ENCODE data around the gene EFNA5.

GRCh38 chr5:107700481-107700880 lies 29.7 kb upstream of the EFNA5 start:
- TF ChIP-seq NR2F2 (IDR thresholded peaks at IDR 0.05): no peak
- TF ChIP-seq GABPA (IDR thresholded peaks at IDR 0.05 in 1 of 2, conservative IDR thresholded peaks at IDR 0.05 in 1 of 2): no peak
- TF ChIP-seq, protein P1, sequence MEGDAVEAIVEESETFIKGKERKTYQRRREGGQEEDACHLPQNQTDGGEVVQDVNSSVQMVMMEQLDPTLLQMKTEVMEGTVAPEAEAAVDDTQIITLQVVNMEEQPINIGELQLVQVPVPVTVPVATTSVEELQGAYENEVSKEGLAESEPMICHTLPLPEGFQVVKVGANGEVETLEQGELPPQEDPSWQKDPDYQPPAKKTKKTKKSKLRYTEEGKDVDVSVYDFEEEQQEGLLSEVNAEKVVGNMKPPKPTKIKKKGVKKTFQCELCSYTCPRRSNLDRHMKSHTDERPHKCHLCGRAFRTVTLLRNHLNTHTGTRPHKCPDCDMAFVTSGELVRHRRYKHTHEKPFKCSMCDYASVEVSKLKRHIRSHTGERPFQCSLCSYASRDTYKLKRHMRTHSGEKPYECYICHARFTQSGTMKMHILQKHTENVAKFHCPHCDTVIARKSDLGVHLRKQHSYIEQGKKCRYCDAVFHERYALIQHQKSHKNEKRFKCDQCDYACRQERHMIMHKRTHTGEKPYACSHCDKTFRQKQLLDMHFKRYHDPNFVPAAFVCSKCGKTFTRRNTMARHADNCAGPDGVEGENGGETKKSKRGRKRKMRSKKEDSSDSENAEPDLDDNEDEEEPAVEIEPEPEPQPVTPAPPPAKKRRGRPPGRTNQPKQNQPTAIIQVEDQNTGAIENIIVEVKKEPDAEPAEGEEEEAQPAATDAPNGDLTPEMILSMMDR (IDR thresholded peaks at IDR 0.05; ENCODE audit: low read depth, low read length, missing input control): no peak
- no peak for TF ChIP-seq MAX (IDR thresholded peaks at IDR 0.05)
- TF ChIP-seq, protein P2, sequence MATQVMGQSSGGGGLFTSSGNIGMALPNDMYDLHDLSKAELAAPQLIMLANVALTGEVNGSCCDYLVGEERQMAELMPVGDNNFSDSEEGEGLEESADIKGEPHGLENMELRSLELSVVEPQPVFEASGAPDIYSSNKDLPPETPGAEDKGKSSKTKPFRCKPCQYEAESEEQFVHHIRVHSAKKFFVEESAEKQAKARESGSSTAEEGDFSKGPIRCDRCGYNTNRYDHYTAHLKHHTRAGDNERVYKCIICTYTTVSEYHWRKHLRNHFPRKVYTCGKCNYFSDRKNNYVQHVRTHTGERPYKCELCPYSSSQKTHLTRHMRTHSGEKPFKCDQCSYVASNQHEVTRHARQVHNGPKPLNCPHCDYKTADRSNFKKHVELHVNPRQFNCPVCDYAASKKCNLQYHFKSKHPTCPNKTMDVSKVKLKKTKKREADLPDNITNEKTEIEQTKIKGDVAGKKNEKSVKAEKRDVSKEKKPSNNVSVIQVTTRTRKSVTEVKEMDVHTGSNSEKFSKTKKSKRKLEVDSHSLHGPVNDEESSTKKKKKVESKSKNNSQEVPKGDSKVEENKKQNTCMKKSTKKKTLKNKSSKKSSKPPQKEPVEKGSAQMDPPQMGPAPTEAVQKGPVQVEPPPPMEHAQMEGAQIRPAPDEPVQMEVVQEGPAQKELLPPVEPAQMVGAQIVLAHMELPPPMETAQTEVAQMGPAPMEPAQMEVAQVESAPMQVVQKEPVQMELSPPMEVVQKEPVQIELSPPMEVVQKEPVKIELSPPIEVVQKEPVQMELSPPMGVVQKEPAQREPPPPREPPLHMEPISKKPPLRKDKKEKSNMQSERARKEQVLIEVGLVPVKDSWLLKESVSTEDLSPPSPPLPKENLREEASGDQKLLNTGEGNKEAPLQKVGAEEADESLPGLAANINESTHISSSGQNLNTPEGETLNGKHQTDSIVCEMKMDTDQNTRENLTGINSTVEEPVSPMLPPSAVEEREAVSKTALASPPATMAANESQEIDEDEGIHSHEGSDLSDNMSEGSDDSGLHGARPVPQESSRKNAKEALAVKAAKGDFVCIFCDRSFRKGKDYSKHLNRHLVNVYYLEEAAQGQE (IDR thresholded peaks at IDR 0.05): no peak
- TF ChIP-seq RAD21 (IDR thresholded peaks at IDR 0.05): no peak
- no peak for TF ChIP-seq HNF4G (IDR thresholded peaks at IDR 0.05)
- no peak for TF ChIP-seq JUND (IDR thresholded peaks at IDR 0.05)
- TF ChIP-seq, protein P3, sequence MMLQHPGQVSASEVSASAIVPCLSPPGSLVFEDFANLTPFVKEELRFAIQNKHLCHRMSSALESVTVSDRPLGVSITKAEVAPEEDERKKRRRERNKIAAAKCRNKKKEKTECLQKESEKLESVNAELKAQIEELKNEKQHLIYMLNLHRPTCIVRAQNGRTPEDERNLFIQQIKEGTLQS (IDR thresholded peaks at IDR 0.05): no peak
- no peak for TF ChIP-seq RXRA (IDR thresholded peaks at IDR 0.05)
- TF ChIP-seq YY1 (IDR thresholded peaks at IDR 0.05): no peak
- no peak for TF ChIP-seq HNF4A (conservative IDR thresholded peaks at IDR 0.05)
- TF ChIP-seq SP1 (IDR thresholded peaks at IDR 0.05): no peak

Data from liver (tissue), 3 donors.